Keratinocyte (primary cell): ENCODE measurements around the gene MRPL9.
"Not testable (repeated sequence)": the region's sequence is repeated elsewhere in the genome, so short reads cannot be mapped to it uniquely, and the experiment has no call there.

Experiments used
- CTCF ChIP-seq, 3 experiments: IDR thresholded peaks in 1 of 3; conservative IDR thresholded peaks in 1 of 3; optimal IDR thresholded peaks in 1 of 3; 2 replicates in 2 of 3; 3 replicates in 1 of 3; pipeline versions ENCODE3 to v1.5.1; 2011; ENCODE audit warnings: low read length in 3 of 3, mild to moderate bottlenecking in 3 of 3, moderate library complexity in 2 of 3, control low read depth in 1 of 3, inconsistent platforms in 1 of 3; ENCODE audit not compliant: insufficient read depth in 2 of 3; ENCODE audit errors: extremely low read depth in 1 of 3
- EZH2 ChIP-seq: IDR thresholded peaks from one replicate; pipeline ENCODE4 v1.6.1; 2012; ENCODE audit warnings: inconsistent platforms, mild to moderate bottlenecking, low read length, moderate library complexity

GRCh38 chr1:151780736-151781135 lies 17.4 kb upstream of the MRPL9 start:
- TF ChIP-seq CTCF (optimal IDR thresholded peaks at IDR 0.05 in 1 of 3, IDR thresholded peaks at IDR 0.05 in 1 of 3, conservative IDR thresholded peaks at IDR 0.05 in 1 of 3; ENCODE audit: extremely low read depth in 1 of 3, insufficient read depth in 2 of 3, low read length in 3 of 3); EZH2: not testable (repeated sequence)
